ENCODE results near the gene PLCL1. TPM values are rescaled to one million over a fixed set of nuclear protein-coding genes. Genes with fewer than 3 reads are reported as not detected.

Gene PLCL1
- polyA plus RNA-seq, 3 donors: 0.69 to 1.4 (median 0.79) TPM

GRCh38 chr2:197960786-197961185, 156.4 kb downstream of the PLCL1 start:
- Histone ChIP-seq H3K4me1 (ENCODE audit: control insufficient read depth in 1 of 2, insufficient read depth in 2 of 2, low read length in 2 of 2) (no peaks in the 10 kb centered on the region), H3K4me2 (replicated peaks; ENCODE audit: extremely low read depth, low read length, poor library complexity, severe bottlenecking) (no peak overlapping the region), H3K4me3 (replicated peaks in 1 of 3; ENCODE audit: low read depth in 2 of 3, low read length in 3 of 3) (no peak overlapping the region), H2AFZ (ENCODE audit: insufficient read depth, low read depth, low read length, poor library complexity, severe bottlenecking) (no peak overlapping the region), H3K79me2 (ENCODE audit: insufficient read depth, low read length) (no peaks in the 10 kb centered on the region), H3K27ac (ENCODE audit: low read depth in 1 of 2, low read length in 2 of 2) (no peak overlapping the region), H4K20me1 (ENCODE audit: insufficient read depth, low read length) (no peaks in the 10 kb centered on the region), H3K36me3 (replicated peaks in 1 of 2; ENCODE audit: control insufficient read depth in 1 of 2, insufficient read depth in 2 of 2, low read length in 2 of 2) (no peaks in the 10 kb centered on the region), H3K9ac (ENCODE audit: insufficient read depth, low read length, poor library complexity, severe bottlenecking) (no peak overlapping the region), H3K9me3 (replicated peaks in 1 of 2; ENCODE audit: control insufficient read depth in 1 of 2, insufficient read depth in 1 of 2, low read length in 2 of 2) (peaks cover under 1 to 3% of the 10 kb centered on the region in 2 donors), H3K27me3 (ENCODE audit: control insufficient read depth in 2 of 2, insufficient read depth in 2 of 2, low read length in 2 of 2) (no peaks in the 10 kb centered on the region)
- peaks cover 0 to 3% (median 0%) of the 10 kb centered on the region in 3 donors for H3K27me3 Mint-ChIP-seq (ENCODE audit: low read depth in 3 of 3)
- H3K36me3 Mint-ChIP-seq: no peaks in the 10 kb centered on the region
- no CpG with 5 or more reads among the region's 2 CpGs for WGBS (ENCODE audit: insufficient coverage)
- peaks cover 4 to 25% (median 17%) of the 10 kb centered on the region in 7 donors for H3K9me3 Mint-ChIP-seq
- no peak overlapping the region for H3K27ac Mint-ChIP-seq
- intact Hi-C loops (cut with micrococcal nuclease): no loop called here
- TF ChIP-seq CTCF (IDR thresholded peaks at IDR 0.05): no peak
- H3K4me1 Mint-ChIP-seq: no peaks in the 10 kb centered on the region
- DNase-seq: no peak
- no peak overlapping the region for H3K4me3 Mint-ChIP-seq

- DNase-seq: no peak
- H3K4me1 ChIP-seq (ENCODE audit: control insufficient read depth in 1 of 2, insufficient read depth in 2 of 2, low read length in 2 of 2): no peaks in the 10 kb centered on the region
Measured at GRCh38 chr2:197964720-197965119, 160.3 kb downstream of the PLCL1 start.

More at GRCh38 chr2:197964720-197965119, 160.3 kb downstream of the PLCL1 start:
- no peak overlapping the region for H3K4me3 Mint-ChIP-seq
- H3K27ac ChIP-seq (ENCODE audit: low read depth in 1 of 2, low read length in 2 of 2): no peak overlapping the region
- peaks cover 5 to 27% (median 16%) of the 10 kb centered on the region in 7 donors for H3K9me3 Mint-ChIP-seq
- no peak for TF ChIP-seq CTCF (IDR thresholded peaks at IDR 0.05)
- no peaks in the 10 kb centered on the region for H3K36me3 ChIP-seq (replicated peaks in 1 of 2; ENCODE audit: control insufficient read depth in 1 of 2, insufficient read depth in 2 of 2, low read length in 2 of 2)
- intact Hi-C loops (cut with micrococcal nuclease): no loop called here
- H3K27me3 ChIP-seq (ENCODE audit: control insufficient read depth in 2 of 2, insufficient read depth in 2 of 2, low read length in 2 of 2): no peaks in the 10 kb centered on the region
- H3K27ac Mint-ChIP-seq: no peak overlapping the region
- H3K27me3 Mint-ChIP-seq (ENCODE audit: low read depth in 3 of 3): peaks cover 0 to 1% (median 0%) of the 10 kb centered on the region in 3 donors
- no peak overlapping the region for H2AFZ ChIP-seq (ENCODE audit: insufficient read depth, low read depth, low read length, poor library complexity, severe bottlenecking)
- no peak overlapping the region for H3K9ac ChIP-seq (ENCODE audit: insufficient read depth, low read length, poor library complexity, severe bottlenecking)
- H3K79me2 ChIP-seq (ENCODE audit: insufficient read depth, low read length): no peaks in the 10 kb centered on the region
- no peaks in the 10 kb centered on the region for H3K36me3 Mint-ChIP-seq
- H3K4me2 ChIP-seq (replicated peaks; ENCODE audit: extremely low read depth, low read length, poor library complexity, severe bottlenecking): no peak overlapping the region
- no peaks in the 10 kb centered on the region for H4K20me1 ChIP-seq (ENCODE audit: insufficient read depth, low read length)
- H3K4me1 Mint-ChIP-seq: no peaks in the 10 kb centered on the region
- no peak overlapping the region for H3K4me3 ChIP-seq (replicated peaks in 1 of 3; ENCODE audit: low read depth in 2 of 3, low read length in 3 of 3)
- peaks cover 8 to 9% of the 10 kb centered on the region in 2 donors for H3K9me3 ChIP-seq (replicated peaks in 1 of 2; ENCODE audit: control insufficient read depth in 1 of 2, insufficient read depth in 1 of 2, low read length in 2 of 2)

All from CD14-positive monocyte (primary cell).